Heart left ventricle (tissue), 13 donors: ENCODE measurements around the gene ANP32A.

Source experiments
- CTCF ChIP-seq, 12 donors: fragments of 200-600 bp; sonication (generic) in 4 of 12; IDR thresholded peaks; one replicate each; pipeline versions ENCODE4 v1.5.0 to v1.8.0; 2018 to 2022; ENCODE audit warnings: antibody characterized with exemption in 12 of 12, mild to moderate bottlenecking in 5 of 12
- POLR2A ChIP-seq, 2 donors: fragments of 450-650 bp; IDR thresholded peaks; one replicate each; pipeline ENCODE4 v1.6.1; 2017; ENCODE audit warnings: antibody characterized with exemption in 2 of 2, mild to moderate bottlenecking in 2 of 2, moderate library complexity in 2 of 2
- donor health status: ischemic (EF 13 %, LVEDD 7.1; RV severe dilation, severe dysfunction).
- donor health status: DM: no; HTN: yes; CAD: no.
- donor health status: DM: no; HTN: no; CAD: no.
- donor health status: ischemic (EF 25% LVEDD 6.9; RV normal size, moderate dysfunction).
- donor health status: ischemic (EF 25% LVEDD 5.7; RV mildly dilated, moderate dysfunction).
- donor health status: ischemic (EF 35%, LVEDD 5.7; RV mildly dilated, moderate dysfunction).
- donor health status: nonischemic (EF 11% LVEDD 7.7; RV severe dilation, severe dysfunction).
- donor health status: DM: yes; HTN: yes; CAD: no.
- donor health status: PGD.
- donor health status: ischemic (EF 29% LVEDD 5.4; RV normal size, mild dysfunction).
- donor health status: nonischemic (EF 23%, LVEDD 6.1; RV moderate dilation, normal function).

- TF ChIP-seq CTCF (IDR thresholded peaks at IDR 0.05) (no peak), POLR2A (IDR thresholded peaks at IDR 0.05) (no peak)
Measured at GRCh38 chr15:68815598-68815997, 5.1 kb downstream of the ANP32A start.
